BLaER1 treated with 17β-estradiol and CSF1 and Interleukin-3, amounts not matched to agents 10 nM and 100 nM (cell line): ENCODE results near the gene ALDH3B2.
"Not testable (repeated sequence)": the region's sequence is repeated elsewhere in the genome, so short reads cannot be mapped to it uniquely, and the experiment has no call there.

ENCODE experiments used
- H3K27ac ChIP-seq, 11 experiments: shearing (Covaris generic); formaldehyde crosslinking; 2 replicates each; pipeline ENCODE4 v1.8.1; 2022
- H3K27me3 ChIP-seq, 11 experiments: shearing (Covaris generic); formaldehyde crosslinking; 2 replicates each; pipeline ENCODE4 v1.8.1; 2022
- H3K36me3 ChIP-seq, 11 experiments: shearing (Covaris generic); formaldehyde crosslinking; 2 replicates each; pipeline ENCODE4 v1.8.1; 2022
- H3K4me1 ChIP-seq, 10 experiments: shearing (Covaris generic); formaldehyde crosslinking; 2 replicates each; pipeline ENCODE4 v1.8.1; 2022
- H3K4me2 ChIP-seq, 11 experiments: shearing (Covaris generic); formaldehyde crosslinking; 2 replicates each; pipeline ENCODE4 v1.8.1; 2022
- H3K4me3 ChIP-seq, 10 experiments: shearing (Covaris generic); formaldehyde crosslinking; 2 replicates each; pipeline ENCODE4 v1.8.1; 2022
- H3K9ac ChIP-seq, 11 experiments: shearing (Covaris generic); formaldehyde crosslinking; 2 replicates each; pipeline ENCODE4 v1.8.1; 2022
- H3K9me3 ChIP-seq, 11 experiments: shearing (Covaris generic); formaldehyde crosslinking; replicated peaks in 1 of 11; 2 replicates each; pipeline ENCODE4 v1.8.1; 2022
- H4K20me1 ChIP-seq, 11 experiments: shearing (Covaris generic); formaldehyde crosslinking; 2 replicates each; pipeline ENCODE4 v1.8.1; 2022
- Cebpa-rat ChIP-seq, 11 experiments: shearing (Covaris generic); IDR thresholded peaks; 2 replicates each; pipeline ENCODE4 v1.8.1; 2022

ALDH3B2 gene

GRCh38 chr11:67674442-67674871 lies at the start of gene ALDH3B2:
Gene ALDH3B2, minus strand, starts transcription at chr11:67674623. Its CDS starts 7,688 bp downstream, at chr11:67666935.
- Histone ChIP-seq H3K4me2 (0 out of 22 replicates have a peak within 1 kb of the TSS, but pooled peaks of 1 of the 11 experiments have one; percentile 7), H3K36me3 (no peaks in the 10 kb centered on the region), H3K9ac (no peak within 1 kb of the TSS), H3K27ac (no peak within 1 kb of the TSS), H3K9me3 (peaks cover 11 to 18% (median 15%) of the 10 kb centered on the region in 11 experiments; a peak in 20 of 22 replicates), H3K4me1 (peaks cover 0 to 23% (median 8%) of the 10 kb centered on the region in 10 experiments; a peak in 10 of 20 replicates), H4K20me1 (0 out of 22 replicates have a peak, but pooled peaks cover 0 to 6% (median 0%) of the 10 kb centered on the region in 11 experiments), H3K27me3 (no peaks in the 10 kb centered on the region; a peak in 1 of 22 replicates), H3K4me3 (no peak within 1 kb of the TSS)
- TF ChIP-seq Cebpa-rat (IDR thresholded peaks at IDR 0.05), result no peak

GRCh38 chr11:67723036-67723435 lies 48.6 kb upstream of the ALDH3B2 start:
- not testable (repeated sequence) for H3K27me3 ChIP-seq, H3K9ac ChIP-seq, H3K4me3 ChIP-seq, H3K36me3 ChIP-seq, H3K9me3 ChIP-seq, H3K27ac ChIP-seq, H3K4me1 ChIP-seq, H3K4me2 ChIP-seq, H4K20me1 ChIP-seq

- not testable (repeated sequence) for H3K9me3 ChIP-seq, H3K27me3 ChIP-seq, H3K27ac ChIP-seq, H3K9ac ChIP-seq, H3K4me1 ChIP-seq, H3K36me3 ChIP-seq, H4K20me1 ChIP-seq, H3K4me3 ChIP-seq
- peak overlapping the region in 6 of 11 experiments; percentile 18 to 43 (median 24); a peak in 9 of 22 replicates for H3K4me2 ChIP-seq
Observed at GRCh38 chr11:67716226-67716625, 41.8 kb upstream of the ALDH3B2 start.

GRCh38 chr11:67715801-67716200 lies 41.4 kb upstream of the ALDH3B2 start:
- H4K20me1 ChIP-seq, H3K9me3 ChIP-seq, H3K4me3 ChIP-seq, H3K27ac ChIP-seq, H3K4me1 ChIP-seq, H3K27me3 ChIP-seq, H3K9ac ChIP-seq, H3K36me3 ChIP-seq: not testable (repeated sequence)
- peak overlapping the region in 6 of 11 experiments; percentile 18 to 43 (median 24); a peak in 7 of 22 replicates for H3K4me2 ChIP-seq

GRCh38 chr11:67713892-67714509 lies 39.6 kb upstream of the ALDH3B2 start:
- not testable (repeated sequence) for H3K9me3 ChIP-seq, H4K20me1 ChIP-seq, H3K9ac ChIP-seq, H3K27ac ChIP-seq, H3K27me3 ChIP-seq, H3K4me1 ChIP-seq, H3K36me3 ChIP-seq, H3K4me2 ChIP-seq, H3K4me3 ChIP-seq

GRCh38 chr11:67711676-67712075 lies 37.3 kb upstream of the ALDH3B2 start:
- H4K20me1 ChIP-seq, H3K27ac ChIP-seq, H3K4me3 ChIP-seq, H3K4me2 ChIP-seq, H3K36me3 ChIP-seq, H3K4me1 ChIP-seq, H3K27me3 ChIP-seq, H3K9ac ChIP-seq, H3K9me3 ChIP-seq: not testable (repeated sequence)

- not testable (repeated sequence) for H4K20me1 ChIP-seq, H3K9me3 ChIP-seq, H3K9ac ChIP-seq, H3K36me3 ChIP-seq, H3K27ac ChIP-seq, H3K4me2 ChIP-seq, H3K4me1 ChIP-seq, H3K27me3 ChIP-seq, H3K4me3 ChIP-seq
Observed at GRCh38 chr11:67711212-67711611, 36.8 kb upstream of the ALDH3B2 start.

- H3K4me2 ChIP-seq, H3K36me3 ChIP-seq, H3K4me1 ChIP-seq, H3K27ac ChIP-seq, H3K27me3 ChIP-seq, H3K4me3 ChIP-seq, H3K9me3 ChIP-seq, H4K20me1 ChIP-seq, H3K9ac ChIP-seq: not testable (repeated sequence)
Observed at GRCh38 chr11:67709806-67710205, 35.4 kb upstream of the ALDH3B2 start.

GRCh38 chr11:67705264-67705663 lies 30.8 kb upstream of the ALDH3B2 start:
- H3K4me1 ChIP-seq, result no peaks in the 10 kb centered on the region
- no peak overlapping the region for H3K4me2 ChIP-seq
- no peaks in the 10 kb centered on the region for H3K36me3 ChIP-seq
- H3K9me3 ChIP-seq, result peaks cover 0 to 2% (median 0%) of the 10 kb centered on the region in 11 experiments; a peak in 2 of 22 replicates
- H4K20me1 ChIP-seq, result no peaks in the 10 kb centered on the region
- H3K27ac ChIP-seq, result no peak overlapping the region
- H3K4me3 ChIP-seq, result no peak overlapping the region
- no peaks in the 10 kb centered on the region for H3K27me3 ChIP-seq
- TF ChIP-seq Cebpa-rat (IDR thresholded peaks at IDR 0.05), result no peak
- H3K9ac ChIP-seq, result no peak overlapping the region

- no peak overlapping the region for H3K9ac ChIP-seq
- H3K4me3 ChIP-seq, result no peak overlapping the region
- H4K20me1 ChIP-seq, result no peaks in the 10 kb centered on the region
- no peaks in the 10 kb centered on the region for H3K27me3 ChIP-seq
- H3K4me2 ChIP-seq, result no peak overlapping the region
- H3K9me3 ChIP-seq, result peaks cover 1 to 10% (median 4%) of the 10 kb centered on the region in 11 experiments; a peak in 18 of 22 replicates
- H3K27ac ChIP-seq, result no peak overlapping the region
- no peaks in the 10 kb centered on the region for H3K36me3 ChIP-seq
- TF ChIP-seq Cebpa-rat (IDR thresholded peaks at IDR 0.05), result no peak
- no peaks in the 10 kb centered on the region for H3K4me1 ChIP-seq
Observed at GRCh38 chr11:67704524-67704923, 30.1 kb upstream of the ALDH3B2 start.

- H3K36me3 ChIP-seq, H4K20me1 ChIP-seq, H3K4me1 ChIP-seq, H3K27me3 ChIP-seq, H3K27ac ChIP-seq, H3K9ac ChIP-seq, H3K4me2 ChIP-seq, H3K4me3 ChIP-seq: not testable (repeated sequence)
- peaks cover 9 to 18% (median 12%) of the 10 kb centered on the region in 11 experiments; a peak in 19 of 22 replicates for H3K9me3 ChIP-seq
Observed at GRCh38 chr11:67703709-67704108, 29.3 kb upstream of the ALDH3B2 start.
